Measurements from ENCODE around the gene BCAR3. TPM values are rescaled to one million over a fixed set of nuclear protein-coding genes. Genes with fewer than 3 reads are reported as not detected.

The BCAR3 gene
- total RNA-seq, 3 donors from 2014 or later (not counting 1 experiment from before 2014, with no cell fraction given) = 0.52 to 6.5 (median 2.4) TPM

DNA sequence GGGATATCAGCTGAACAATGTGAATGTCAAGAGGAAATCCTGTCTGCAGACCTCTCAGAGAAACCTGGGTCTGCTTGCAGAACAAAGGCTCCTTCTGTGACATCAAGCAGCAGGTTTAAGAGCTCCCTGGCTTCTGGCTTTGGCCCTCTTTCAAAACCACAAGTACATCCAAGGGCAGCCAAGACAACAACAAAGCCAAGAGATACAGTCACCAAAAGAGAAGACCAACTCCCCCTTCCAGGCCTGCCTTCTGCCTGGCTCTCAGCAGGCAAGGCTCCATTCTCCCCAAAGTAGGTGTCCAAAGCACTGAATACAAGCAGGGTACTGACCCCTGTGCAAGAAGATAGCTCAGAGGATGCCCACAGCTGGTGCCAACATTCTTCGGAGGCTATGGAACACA, 11.5 kb downstream of the BCAR3 start:
- Histone ChIP-seq H3K4me1 (ENCODE audit: control insufficient read depth, insufficient read depth, low read length) (no peaks in the 10 kb centered on the region), H3K9me3 (ENCODE audit: control insufficient read depth, insufficient read depth, low read length) (no peaks in the 10 kb centered on the region), H3K4me3 (ENCODE audit: low read length) (no peak overlapping the region), H3K27ac (ENCODE audit: low read length) (no peak overlapping the region), H3K27me3 (ENCODE audit: control insufficient read depth, insufficient read depth, low read length) (no peaks in the 10 kb centered on the region), H3K36me3 (ENCODE audit: control insufficient read depth, insufficient read depth, low read length) (no peaks in the 10 kb centered on the region)
- Mint-ChIP-seq H3K27me3 (ENCODE audit: low read depth in 2 of 2) (no peaks in the 10 kb centered on the region), H3K4me3 (no peak overlapping the region), H3K4me1 (no peaks in the 10 kb centered on the region), H3K9me3 (no peaks in the 10 kb centered on the region), H3K27ac (no peak overlapping the region), H3K36me3 (no peaks in the 10 kb centered on the region)
- intact Hi-C loops (cut with micrococcal nuclease) = no loop called here
- TF ChIP-seq, protein P1, sequence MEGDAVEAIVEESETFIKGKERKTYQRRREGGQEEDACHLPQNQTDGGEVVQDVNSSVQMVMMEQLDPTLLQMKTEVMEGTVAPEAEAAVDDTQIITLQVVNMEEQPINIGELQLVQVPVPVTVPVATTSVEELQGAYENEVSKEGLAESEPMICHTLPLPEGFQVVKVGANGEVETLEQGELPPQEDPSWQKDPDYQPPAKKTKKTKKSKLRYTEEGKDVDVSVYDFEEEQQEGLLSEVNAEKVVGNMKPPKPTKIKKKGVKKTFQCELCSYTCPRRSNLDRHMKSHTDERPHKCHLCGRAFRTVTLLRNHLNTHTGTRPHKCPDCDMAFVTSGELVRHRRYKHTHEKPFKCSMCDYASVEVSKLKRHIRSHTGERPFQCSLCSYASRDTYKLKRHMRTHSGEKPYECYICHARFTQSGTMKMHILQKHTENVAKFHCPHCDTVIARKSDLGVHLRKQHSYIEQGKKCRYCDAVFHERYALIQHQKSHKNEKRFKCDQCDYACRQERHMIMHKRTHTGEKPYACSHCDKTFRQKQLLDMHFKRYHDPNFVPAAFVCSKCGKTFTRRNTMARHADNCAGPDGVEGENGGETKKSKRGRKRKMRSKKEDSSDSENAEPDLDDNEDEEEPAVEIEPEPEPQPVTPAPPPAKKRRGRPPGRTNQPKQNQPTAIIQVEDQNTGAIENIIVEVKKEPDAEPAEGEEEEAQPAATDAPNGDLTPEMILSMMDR (IDR thresholded peaks at IDR 0.05) = no peak
- DNase-seq (no peak), ATAC-seq (no peak)
- 100% methylated on average over 1 of the region's 1 CpG for whole genome bisulfite sequencing (ENCODE audit: insufficient coverage)

DNA sequence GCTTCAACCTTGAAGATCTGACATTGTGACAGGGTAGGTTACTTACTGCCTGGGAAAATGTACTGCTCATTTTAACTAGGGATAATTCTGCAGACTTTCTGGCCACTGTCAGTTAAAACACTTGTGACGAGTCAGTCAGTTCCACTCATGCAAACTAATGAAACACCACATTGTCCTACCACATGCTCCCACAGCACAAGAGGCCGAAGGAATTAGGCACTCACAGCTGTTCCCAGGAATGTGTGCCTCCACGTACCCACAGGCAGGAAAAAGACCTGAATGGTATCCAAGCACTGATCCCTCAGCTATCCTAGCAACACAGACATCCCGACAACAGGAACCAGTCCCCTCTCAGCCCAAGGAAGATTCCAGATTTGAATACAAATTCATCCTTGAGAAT, 12.3 kb downstream of the BCAR3 start:
- H3K9me3 Mint-ChIP-seq = no peaks in the 10 kb centered on the region
- no peak overlapping the region for H3K27ac ChIP-seq (ENCODE audit: low read length)
- no peaks in the 10 kb centered on the region for H3K4me1 Mint-ChIP-seq
- no peaks in the 10 kb centered on the region for H3K4me1 ChIP-seq (ENCODE audit: control insufficient read depth, insufficient read depth, low read length)
- no peak overlapping the region for H3K4me3 Mint-ChIP-seq
- H3K27ac Mint-ChIP-seq = no peak overlapping the region
- H3K27me3 ChIP-seq (ENCODE audit: control insufficient read depth, insufficient read depth, low read length) = no peaks in the 10 kb centered on the region
- DNase-seq (no peak), ATAC-seq (no peak)
- H3K36me3 ChIP-seq (ENCODE audit: control insufficient read depth, insufficient read depth, low read length) = no peaks in the 10 kb centered on the region
- 95% methylated on average over 4 of the region's 4 CpGs for WGBS (ENCODE audit: insufficient coverage)
- H3K4me3 ChIP-seq (ENCODE audit: low read length) = no peak overlapping the region
- H3K36me3 Mint-ChIP-seq = no peaks in the 10 kb centered on the region
- TF ChIP-seq, protein P1 (IDR thresholded peaks at IDR 0.05) = no peak
- intact Hi-C loops (cut with micrococcal nuclease) = no loop called here
- H3K27me3 Mint-ChIP-seq (ENCODE audit: low read depth in 2 of 2) = no peaks in the 10 kb centered on the region
- H3K9me3 ChIP-seq (ENCODE audit: control insufficient read depth, insufficient read depth, low read length) = no peaks in the 10 kb centered on the region

GRCh38 chr1:93668951-93669350, 12.7 kb downstream of the BCAR3 start:
- no peaks in the 10 kb centered on the region for H3K4me1 ChIP-seq (ENCODE audit: control insufficient read depth, insufficient read depth, low read length)
- no peak for DNase-seq
- TF ChIP-seq, protein P1 (IDR thresholded peaks at IDR 0.05) = no peak
- 95% methylated on average over 5 of the region's 5 CpGs for WGBS (ENCODE audit: insufficient coverage)
- intact Hi-C loops (cut with micrococcal nuclease) = no loop called here
- no peaks in the 10 kb centered on the region for H3K36me3 ChIP-seq (ENCODE audit: control insufficient read depth, insufficient read depth, low read length)
- H3K9me3 Mint-ChIP-seq = no peaks in the 10 kb centered on the region
- no peak for ATAC-seq
- no peaks in the 10 kb centered on the region for H3K9me3 ChIP-seq (ENCODE audit: control insufficient read depth, insufficient read depth, low read length)
- H3K27me3 Mint-ChIP-seq (ENCODE audit: low read depth in 2 of 2) = no peaks in the 10 kb centered on the region
- no peak overlapping the region for H3K4me3 ChIP-seq (ENCODE audit: low read length)
- H3K27ac Mint-ChIP-seq = no peak overlapping the region
- H3K36me3 Mint-ChIP-seq = no peaks in the 10 kb centered on the region
- no peak overlapping the region for H3K4me3 Mint-ChIP-seq
- H3K27me3 ChIP-seq (ENCODE audit: control insufficient read depth, insufficient read depth, low read length) = no peaks in the 10 kb centered on the region
- H3K4me1 Mint-ChIP-seq = no peaks in the 10 kb centered on the region
- H3K27ac ChIP-seq (ENCODE audit: low read length) = no peak overlapping the region

DNA sequence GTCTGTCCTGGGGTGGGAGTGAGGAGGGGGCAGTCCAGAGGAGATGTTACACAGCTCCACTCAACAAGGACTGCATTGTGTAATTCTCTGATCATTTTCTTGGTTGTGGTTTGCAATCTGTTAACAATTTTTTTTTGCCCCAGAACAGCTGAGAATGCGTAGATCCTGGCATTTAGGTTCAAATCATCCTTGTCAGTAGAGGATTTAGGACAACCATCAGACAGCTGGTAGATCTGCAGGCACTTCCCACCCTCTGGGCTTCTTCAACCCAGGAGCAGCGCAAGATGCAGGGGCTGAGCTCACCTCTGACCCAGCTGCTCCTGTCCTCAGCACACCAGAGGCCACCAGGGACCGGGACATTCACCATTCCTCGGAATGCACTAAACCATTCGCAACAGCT, 13.5 kb downstream of the BCAR3 start:
- TF ChIP-seq, protein P1 (IDR thresholded peaks at IDR 0.05) = no peak
- no peaks in the 10 kb centered on the region for H3K27me3 Mint-ChIP-seq (ENCODE audit: low read depth in 2 of 2)
- 94% methylated on average over 5 of the region's 5 CpGs for WGBS (ENCODE audit: insufficient coverage)
- H3K4me1 Mint-ChIP-seq = no peaks in the 10 kb centered on the region
- H3K36me3 ChIP-seq (ENCODE audit: control insufficient read depth, insufficient read depth, low read length) = no peaks in the 10 kb centered on the region
- H3K27me3 ChIP-seq (ENCODE audit: control insufficient read depth, insufficient read depth, low read length) = no peaks in the 10 kb centered on the region
- intact Hi-C loops (cut with micrococcal nuclease) = no loop called here
- H3K4me3 Mint-ChIP-seq = no peak overlapping the region
- ATAC-seq (no peak), DNase-seq (no peak)
- H3K4me1 ChIP-seq (ENCODE audit: control insufficient read depth, insufficient read depth, low read length) = no peaks in the 10 kb centered on the region
- no peak overlapping the region for H3K27ac ChIP-seq (ENCODE audit: low read length)
- H3K4me3 ChIP-seq (ENCODE audit: low read length) = no peak overlapping the region
- no peak overlapping the region for H3K27ac Mint-ChIP-seq
- H3K9me3 ChIP-seq (ENCODE audit: control insufficient read depth, insufficient read depth, low read length) = no peaks in the 10 kb centered on the region
- no peaks in the 10 kb centered on the region for H3K36me3 Mint-ChIP-seq
- H3K9me3 Mint-ChIP-seq = no peaks in the 10 kb centered on the region

All from natural killer cell (primary cell).